ENCODE data around the gene MTUS2.
"Not testable (repeated sequence)": the region's sequence is repeated elsewhere in the genome, so short reads cannot be mapped to it uniquely, and the experiment has no call there.

DNA sequence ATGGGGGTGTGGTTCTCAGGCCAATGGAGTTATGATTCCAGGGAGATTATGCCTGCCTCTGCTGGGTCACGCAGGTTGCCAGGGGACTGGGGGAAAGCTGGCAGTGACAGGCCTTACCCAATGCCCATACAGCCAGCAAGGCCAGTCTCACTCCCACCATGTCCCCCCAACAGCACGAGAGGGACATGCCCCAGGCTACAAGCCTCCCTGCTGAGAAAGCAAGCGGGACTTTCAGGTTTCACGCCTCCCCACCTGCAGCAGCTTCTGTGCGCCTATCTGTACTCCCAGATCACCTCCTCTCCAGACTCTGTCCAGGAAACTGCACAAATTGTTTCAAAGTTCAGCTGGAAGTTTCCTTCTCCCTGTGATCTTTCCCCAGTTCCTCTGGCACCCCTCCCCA is 391.0 kb downstream of the MTUS2 start:
- TF ChIP-seq, protein P1, sequence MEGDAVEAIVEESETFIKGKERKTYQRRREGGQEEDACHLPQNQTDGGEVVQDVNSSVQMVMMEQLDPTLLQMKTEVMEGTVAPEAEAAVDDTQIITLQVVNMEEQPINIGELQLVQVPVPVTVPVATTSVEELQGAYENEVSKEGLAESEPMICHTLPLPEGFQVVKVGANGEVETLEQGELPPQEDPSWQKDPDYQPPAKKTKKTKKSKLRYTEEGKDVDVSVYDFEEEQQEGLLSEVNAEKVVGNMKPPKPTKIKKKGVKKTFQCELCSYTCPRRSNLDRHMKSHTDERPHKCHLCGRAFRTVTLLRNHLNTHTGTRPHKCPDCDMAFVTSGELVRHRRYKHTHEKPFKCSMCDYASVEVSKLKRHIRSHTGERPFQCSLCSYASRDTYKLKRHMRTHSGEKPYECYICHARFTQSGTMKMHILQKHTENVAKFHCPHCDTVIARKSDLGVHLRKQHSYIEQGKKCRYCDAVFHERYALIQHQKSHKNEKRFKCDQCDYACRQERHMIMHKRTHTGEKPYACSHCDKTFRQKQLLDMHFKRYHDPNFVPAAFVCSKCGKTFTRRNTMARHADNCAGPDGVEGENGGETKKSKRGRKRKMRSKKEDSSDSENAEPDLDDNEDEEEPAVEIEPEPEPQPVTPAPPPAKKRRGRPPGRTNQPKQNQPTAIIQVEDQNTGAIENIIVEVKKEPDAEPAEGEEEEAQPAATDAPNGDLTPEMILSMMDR (conservative IDR thresholded peaks at IDR 0.05; ENCODE audit: low read depth, low read length): not testable (repeated sequence)
- TF ChIP-seq EZH2phosphoT487 (IDR thresholded peaks at IDR 0.05; ENCODE audit: borderline replicate concordance, low read length): not testable (repeated sequence)
